GM04504 (cell line): Measurements from ENCODE around the gene ORAI2.
"Not testable (repeated sequence)": the region's sequence is repeated elsewhere in the genome, so short reads cannot be mapped to it uniquely, and the experiment has no call there.

Experiments used
- DNase-seq: peaks from one replicate; pipeline ENCODE4 v3.0.0-alpha.2; 2012; ENCODE audit warnings: low read depth

The ORAI2 gene

DNA sequence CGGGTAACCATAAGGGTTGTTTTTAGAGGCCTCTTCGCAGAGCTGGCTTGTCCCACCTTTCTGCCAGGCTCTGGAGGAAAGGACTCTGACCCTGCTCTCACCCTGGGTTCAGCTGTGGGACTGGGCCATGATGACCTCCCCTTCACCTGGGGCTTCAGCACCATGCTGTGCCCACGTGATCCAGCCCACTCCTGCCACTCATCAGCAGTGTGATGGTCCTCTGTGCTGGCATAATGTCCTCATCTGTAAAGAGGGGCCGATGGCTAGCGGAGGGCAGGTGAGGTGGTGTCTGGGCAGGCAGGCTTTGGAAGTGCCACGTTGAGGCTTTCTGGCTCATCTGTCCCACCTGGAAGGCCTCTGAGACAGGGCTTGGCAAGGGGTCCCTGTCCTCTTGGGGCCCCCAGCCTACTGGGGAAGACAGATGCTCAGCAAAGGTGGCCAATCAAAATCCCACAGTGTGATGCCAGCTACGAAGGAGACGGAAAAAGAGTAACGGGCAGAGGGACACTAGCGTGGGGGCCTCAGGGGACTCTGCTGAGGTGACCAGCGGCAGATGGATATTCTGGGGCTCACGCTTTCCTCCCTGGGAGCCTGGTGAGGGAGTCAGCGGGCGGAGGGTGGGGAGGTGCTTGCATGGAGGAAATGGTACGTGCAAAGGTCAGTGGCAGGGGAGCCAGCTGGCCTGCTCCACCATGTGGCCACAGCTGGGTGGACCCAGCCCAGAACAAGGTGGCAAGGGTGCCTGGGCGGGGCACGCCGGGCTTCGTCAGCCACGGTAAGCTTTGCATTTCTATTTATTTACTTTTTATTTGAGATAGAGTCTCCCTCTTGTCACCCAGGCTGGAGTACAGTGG lies 36.8 kb downstream of the ORAI2 start:
- no peak for DNase-seq

DNA sequence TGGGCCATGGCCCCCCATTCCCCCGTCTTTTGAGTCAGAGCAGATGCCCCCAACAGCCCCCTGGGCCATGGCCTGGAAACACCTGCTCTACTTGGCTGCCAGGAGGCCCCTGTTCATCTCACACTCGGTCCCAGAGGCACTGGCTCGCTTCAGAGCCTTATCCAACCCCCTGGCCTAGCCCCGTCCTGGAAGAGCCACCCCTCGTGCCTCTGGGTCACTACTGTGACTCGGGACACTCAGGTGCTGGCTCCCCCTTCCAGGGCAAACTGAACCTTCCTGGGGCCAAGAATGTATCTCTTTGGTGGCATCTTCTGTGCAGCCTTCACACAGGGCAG lies 38.4 kb downstream of the ORAI2 start:
- no peak for DNase-seq

DNA sequence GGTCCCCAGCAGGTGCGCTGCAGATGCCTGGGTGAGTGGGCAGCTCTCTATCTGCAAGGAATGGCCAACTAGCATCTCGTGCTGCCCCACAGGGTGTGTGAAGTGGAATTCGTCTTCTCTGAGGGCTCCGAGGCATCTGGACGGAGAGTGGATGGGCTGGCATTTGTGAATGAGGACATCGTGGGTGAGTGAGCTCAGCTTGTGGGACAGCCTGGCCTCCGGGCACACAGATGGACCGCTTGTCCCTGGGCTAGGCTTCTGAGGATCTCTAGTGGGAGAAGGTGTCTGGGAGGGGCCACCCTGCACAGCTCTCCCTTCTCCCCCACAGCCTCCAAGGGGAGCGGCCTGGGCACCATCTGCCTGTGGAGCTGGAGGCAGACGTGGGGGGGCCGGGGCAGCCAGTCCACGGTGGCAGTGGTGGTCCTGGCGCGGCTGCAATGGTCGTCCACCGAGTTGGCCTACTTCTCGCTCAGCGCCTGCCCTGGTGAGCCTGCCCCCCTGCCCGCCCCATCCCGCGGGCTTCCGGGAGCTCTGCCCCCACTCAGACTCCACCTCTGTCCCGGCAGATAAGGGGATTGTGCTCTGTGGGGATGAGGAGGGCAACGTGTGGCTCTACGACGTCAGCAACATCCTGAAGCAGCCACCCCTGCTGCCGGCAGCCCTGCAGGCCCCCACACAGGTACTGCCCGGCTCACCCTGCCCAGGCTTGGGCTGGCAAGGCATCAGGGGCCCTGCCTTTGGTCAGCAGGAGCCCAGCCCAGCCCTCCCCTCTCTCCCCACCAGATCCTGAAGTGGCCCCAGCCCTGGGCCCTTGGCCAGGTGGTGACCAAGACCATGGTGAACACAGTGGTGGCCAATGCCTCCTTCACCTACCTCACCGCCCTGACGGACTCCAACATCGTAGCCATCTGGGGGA lies 39.0 kb downstream of the ORAI2 start:
- DNase-seq, result no peak

- no peak for DNase-seq
These were observed 40.1 kb downstream of the ORAI2 start for GRCh38 chr7:102473271-102473991.

DNA sequence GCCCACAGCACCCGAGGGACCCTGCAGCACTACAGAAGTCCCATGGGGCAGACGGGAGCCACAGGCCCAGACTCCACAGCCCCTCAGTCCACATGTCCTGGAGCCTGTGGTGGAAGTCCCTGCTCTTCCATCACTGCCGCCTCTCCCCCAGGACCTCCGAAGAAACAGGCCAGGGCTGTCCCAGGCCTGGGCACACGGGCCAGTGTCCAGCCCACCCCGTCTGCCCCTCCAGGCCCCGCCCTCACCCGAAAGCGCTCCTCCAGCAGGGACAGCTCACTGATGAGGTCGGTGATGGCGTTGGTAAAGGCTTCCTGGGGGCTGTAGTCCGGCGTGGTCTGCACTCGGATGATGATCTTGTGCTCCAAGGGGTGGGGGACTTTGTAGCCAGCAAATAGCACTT lies 40.7 kb downstream of the ORAI2 start:
- DNase-seq, result not testable (repeated sequence)

GRCh38 chr7:102474736-102475435 lies 41.5 kb downstream of the ORAI2 start:
- not testable (repeated sequence) for DNase-seq

GRCh38 chr7:102478314-102479208 lies 45.2 kb downstream of the ORAI2 start, which contains the start of gene POLR2J:
Gene POLR2J, minus strand, starts transcription at chr7:102478922. Its CDS starts 62 bp downstream, at chr7:102478860.
- not testable (repeated sequence) for DNase-seq

DNA sequence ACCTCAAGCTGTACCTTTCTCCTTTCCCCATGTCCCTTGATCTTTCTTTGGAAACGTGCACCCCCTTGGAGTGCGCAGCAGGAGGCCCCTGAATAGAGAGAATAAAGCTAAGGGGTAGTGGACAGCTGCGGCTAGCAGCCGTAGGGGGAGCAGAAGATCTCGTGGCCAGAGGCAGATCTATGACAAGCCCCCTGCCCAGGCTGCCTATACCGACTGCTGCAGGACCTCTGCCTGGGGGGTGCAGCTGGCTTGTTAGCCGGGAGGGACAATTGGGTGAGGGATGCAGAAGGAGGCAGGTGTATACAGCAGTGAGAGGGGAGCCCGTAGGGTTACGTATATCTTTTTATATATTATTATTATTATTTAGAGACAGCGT lies 45.8 kb downstream of the ORAI2 start:
- not testable (repeated sequence) for DNase-seq

DNA sequence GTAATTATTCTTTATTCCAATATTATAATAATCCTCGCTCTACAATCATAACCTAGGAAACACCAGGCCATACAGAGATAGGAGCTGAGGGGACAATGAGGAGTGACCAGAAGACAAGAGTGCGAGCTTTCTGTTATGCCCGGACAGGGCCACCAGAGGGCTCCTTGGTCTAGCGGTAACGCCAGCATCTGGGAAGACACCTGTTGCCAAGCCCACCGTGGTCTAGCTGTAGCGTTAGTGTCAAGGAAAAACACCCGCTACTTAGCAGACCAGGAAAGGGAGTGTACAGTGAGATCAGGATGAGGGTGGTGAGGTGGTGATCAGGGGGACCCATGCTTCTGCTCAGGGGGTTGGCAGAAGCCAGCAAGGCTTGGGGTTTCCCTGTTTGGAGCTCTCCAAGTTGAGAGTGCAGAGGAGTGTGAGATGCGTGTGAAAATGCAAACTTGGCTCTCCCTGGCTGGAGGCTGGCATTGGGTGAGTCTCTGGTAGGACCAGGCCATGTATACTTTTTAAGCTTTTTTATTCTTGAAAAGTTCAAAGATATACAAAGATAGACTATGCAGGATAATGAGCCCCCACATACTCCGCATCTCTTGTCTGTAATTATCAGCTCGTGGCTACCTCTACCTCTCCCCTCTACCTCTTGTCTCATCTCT lies 46.7 kb downstream of the ORAI2 start:
- not testable (repeated sequence) for DNase-seq

GRCh38 chr7:102481962-102482361 lies 48.6 kb downstream of the ORAI2 start:
- DNase-seq, result not testable (repeated sequence)

GRCh38 chr7:102484317-102484716 lies 50.9 kb downstream of the ORAI2 start:
- not testable (repeated sequence) for DNase-seq

DNA sequence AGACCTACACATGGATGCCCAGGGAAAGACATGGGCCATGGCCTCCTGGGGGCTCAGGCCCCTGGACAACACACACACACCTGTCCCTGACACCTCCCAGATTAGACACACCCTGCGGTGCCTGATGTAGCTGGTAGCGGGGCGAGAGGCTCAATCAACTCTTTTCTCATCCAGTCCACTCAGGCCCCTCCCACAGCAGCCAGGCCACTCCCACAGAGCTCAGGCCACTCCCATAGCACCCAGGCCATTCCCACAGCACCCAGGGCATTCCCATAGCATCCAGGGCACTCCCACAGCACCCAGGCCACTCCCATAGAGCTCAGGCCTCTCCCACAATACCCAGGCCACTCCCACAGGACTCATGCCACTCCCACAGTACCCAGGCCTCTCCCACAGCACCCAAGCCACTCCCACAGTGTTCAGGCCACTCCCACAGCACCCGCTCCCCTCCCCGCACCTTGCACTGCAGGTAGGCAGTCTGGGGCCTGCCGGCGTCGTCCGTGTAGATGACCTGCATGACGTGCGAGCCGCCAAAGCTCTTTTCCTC lies 57.2 kb downstream of the ORAI2 start:
- not testable (repeated sequence) for DNase-seq

- DNase-seq, result not testable (repeated sequence)
These were observed 60.0 kb downstream of the ORAI2 start for GRCh38 chr7:102493220-102493935.

- not testable (repeated sequence) for DNase-seq
These were observed 60.7 kb downstream of the ORAI2 start for GRCh38 chr7:102494026-102494425.

DNA sequence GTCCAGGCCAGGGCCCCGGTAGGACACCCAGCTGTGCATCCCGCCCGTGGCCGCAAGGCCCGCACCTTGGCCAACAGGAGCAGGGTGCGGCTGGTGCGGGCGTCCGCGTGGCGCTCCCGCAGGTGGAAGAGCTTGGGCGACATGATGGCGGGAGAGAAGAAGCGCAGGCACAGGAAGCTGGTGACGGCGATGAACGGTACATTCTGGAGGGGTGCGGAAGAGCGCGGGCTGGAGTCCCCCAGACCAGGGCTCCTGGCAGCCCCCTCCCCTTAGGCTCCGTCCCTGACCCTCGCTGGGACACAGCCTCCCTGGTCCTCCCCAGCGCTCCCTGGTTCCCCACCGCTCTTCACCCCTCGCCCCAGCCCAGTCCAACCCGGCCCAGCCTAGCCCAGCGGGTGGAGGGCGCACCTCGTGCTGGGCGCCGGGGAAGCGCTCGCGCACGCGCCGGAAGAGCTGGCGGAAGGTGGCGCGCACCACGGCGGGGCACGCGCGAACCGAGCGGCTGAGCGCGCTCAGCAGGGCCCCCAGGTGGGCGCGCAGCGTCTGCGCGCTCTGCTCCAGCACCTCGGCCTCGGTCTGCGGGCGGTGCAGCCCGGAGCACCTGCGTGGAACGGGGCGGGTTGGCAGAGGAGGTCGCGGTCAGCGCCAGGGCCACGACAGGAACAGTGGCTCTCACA lies 61.2 kb downstream of the ORAI2 start:
- DNase-seq, result not testable (repeated sequence)

DNA sequence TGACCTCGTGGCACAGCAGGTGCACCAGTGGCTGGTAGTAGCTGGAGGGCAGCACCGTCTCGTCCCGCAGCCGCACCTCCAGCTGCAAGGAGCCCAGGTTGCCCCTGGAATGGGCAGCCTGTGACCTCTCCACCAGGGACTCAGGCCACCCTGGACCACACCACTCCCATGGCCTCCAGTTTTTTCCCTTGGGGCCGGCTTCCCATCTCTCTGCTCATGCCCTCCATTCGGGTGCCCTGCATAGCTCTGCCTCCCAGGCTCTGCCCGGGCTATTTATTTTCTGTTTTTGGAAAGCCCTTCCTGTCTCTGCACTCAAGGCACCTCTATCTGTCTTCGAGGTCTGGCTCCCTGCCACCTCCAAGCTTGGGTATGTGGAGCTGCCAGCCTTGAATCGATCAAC lies 63.5 kb downstream of the ORAI2 start:
- DNase-seq, result not testable (repeated sequence)

DNA sequence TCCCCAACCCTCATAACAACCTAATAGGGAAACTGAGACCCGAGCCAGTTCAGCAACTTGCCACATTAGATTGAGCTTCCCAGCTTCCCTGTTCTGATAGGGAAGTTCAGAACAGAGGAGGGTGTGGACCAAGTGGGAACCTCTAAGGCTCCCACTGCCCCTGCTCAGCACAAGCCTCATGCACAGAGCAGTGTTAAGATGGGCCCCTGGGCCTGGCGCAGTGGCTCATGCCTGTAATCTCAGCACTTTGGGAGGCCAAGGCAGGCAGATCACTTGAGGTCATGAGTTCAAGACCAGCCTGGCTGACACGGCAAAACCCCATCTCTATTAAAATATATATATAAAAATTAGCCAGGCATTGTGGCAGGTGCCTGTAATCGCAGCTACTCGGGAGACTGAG lies 63.9 kb downstream of the ORAI2 start:
- not testable (repeated sequence) for DNase-seq

- DNase-seq, result not testable (repeated sequence)
These were observed 64.9 kb downstream of the ORAI2 start for GRCh38 chr7:102498321-102498720.
